K562 (cell line): ENCODE measurements around the gene OST4. TPM values are rescaled to one million over a fixed set of nuclear protein-coding genes. Genes with fewer than 3 reads are reported as not detected.

ENCODE experiments used
- ATAC-seq: fragments of 200-7000 bp; cut with Tn5 transposase; 3 replicates; pipeline ENCODE4 v1.9.1; 2020; ENCODE audit warnings: moderate library complexity
- BruUV-seq: library from RNA; stranded (reverse); fragments of 400-500 nt; replicated peaks from 2 replicates; lab custom pipeline; 2021; lab: Mats Ljungman, UMichigan
- CTCF ChIA-PET: fragments of 300-600 bp; formaldehyde crosslinking; extraction: SDS; loops from one replicate; lab custom pipeline; 2021; ENCODE audit warnings: low intra/inter-chr PET ratio; lab: Yijun Ruan, JAX
- POLR2A ChIA-PET: fragments of 300-600, 350-650 bp; sonication (Branson Sonifier 250); formaldehyde crosslinking; extraction: SDS; loops from one replicate; lab custom pipeline; 2021; ENCODE audit warnings: antibody characterized with exemption, inconsistent platforms; lab: Yijun Ruan, JAX
- DNase-seq, 4 experiments: peaks; one replicate each; pipeline versions ENCODE4 v3.0.0 to v3.0.0-alpha.2; 2011 to 2018; ENCODE audit warnings: low spot score in 3 of 4, mixed read lengths in 3 of 4; ENCODE audit errors: extremely low read depth in 1 of 4
- FAIRE-seq: peaks from 2 replicates; lab custom pipeline; 2011; peaks lifted over from hg19 to GRCh38; lab: Jason Lieb, UNC
- H2AFZ ChIP-seq: 2 replicates; pipeline ENCODE4 v1.6.0; 2011; ENCODE audit warnings: low read depth, low read length, control low read depth, inconsistent platforms
- H3K27ac ChIP-seq: fragments of 200-600 bp; 3 replicates; pipeline ENCODE4 v1.8.0; 2011; ENCODE audit warnings: low read depth, mild to moderate bottlenecking, control low read depth, inconsistent platforms, low read length, moderate library complexity, mixed read lengths; ENCODE audit errors: extremely low read depth
- H3K27me3 ChIP-seq, 2 experiments: fragments of 300-600 bp in 1 of 2; 2 replicates in 1 of 2; 3 replicates in 1 of 2; pipeline versions ENCODE4 v1.6.0 to v1.8.0; 2011; ENCODE audit warnings: inconsistent platforms in 2 of 2, low read length in 2 of 2, mild to moderate bottlenecking in 1 of 2, mixed read lengths in 1 of 2, moderate library complexity in 1 of 2; ENCODE audit not compliant: control insufficient read depth in 2 of 2, insufficient read depth in 2 of 2
- H3K36me3 ChIP-seq: fragments of 300-600 bp; 3 replicates; pipeline ENCODE4 v1.8.0; 2011; ENCODE audit warnings: mild to moderate bottlenecking, low read length, inconsistent platforms; ENCODE audit not compliant: control insufficient read depth, insufficient read depth
- H3K4me1 ChIP-seq, 2 experiments: fragments of 200-600 bp in 1 of 2; replicated peaks in 1 of 2; 2 replicates in 1 of 2; 3 replicates in 1 of 2; pipeline versions ENCODE4 v1.5.1 to v1.8.0; 2011; ENCODE audit warnings: inconsistent platforms in 2 of 2, low read length in 2 of 2, mild to moderate bottlenecking in 1 of 2, mixed read lengths in 1 of 2, moderate library complexity in 1 of 2; ENCODE audit not compliant: control insufficient read depth in 2 of 2, insufficient read depth in 2 of 2
- H3K4me2 ChIP-seq: 2 replicates; pipeline ENCODE4 v1.6.1; 2011; ENCODE audit warnings: low read length, control low read depth, inconsistent platforms, mixed read lengths; ENCODE audit not compliant: insufficient read depth
- H3K4me3 ChIP-seq: fragments of 200-600 bp; sonication (generic), shearing (Covaris generic); 2 replicates; pipeline ENCODE4 v1.5.1; 2016; ENCODE audit warnings: control low read depth, inconsistent platforms
- H3K79me2 ChIP-seq: fragments of 200-600 bp; 3 replicates; pipeline ENCODE4 v1.8.0; 2011; ENCODE audit warnings: low read length, inconsistent platforms; ENCODE audit not compliant: control insufficient read depth, insufficient read depth
- H3K9ac ChIP-seq, 2 experiments: 2 replicates each; pipeline versions ENCODE4 v1.6.0 to v1.6.1; 2011; ENCODE audit warnings: low read depth in 2 of 2, low read length in 2 of 2, control low read depth in 1 of 2, inconsistent platforms in 1 of 2, mild to moderate bottlenecking in 1 of 2, mixed read lengths in 1 of 2; ENCODE audit not compliant: insufficient read depth in 1 of 2
- H3K9me1 ChIP-seq: one replicate; pipeline ENCODE4 v1.6.0; 2011; ENCODE audit warnings: inconsistent platforms, mild to moderate bottlenecking, low read length, moderate library complexity; ENCODE audit not compliant: control insufficient read depth, insufficient read depth
- H3K9me3 ChIP-seq: replicated peaks from 2 replicates; pipeline ENCODE4 v1.5.1; 2011; ENCODE audit warnings: low read depth, low read length, inconsistent platforms; ENCODE audit not compliant: control insufficient read depth, insufficient read depth
- H4K20me1 ChIP-seq: replicated peaks from 2 replicates; pipeline ENCODE4 v1.6.1; 2011; ENCODE audit warnings: low read length, inconsistent platforms, mixed read lengths; ENCODE audit not compliant: control insufficient read depth, insufficient read depth
- CBFB ChIP-seq: sonication (generic); formaldehyde crosslinking; IDR thresholded peaks from 2 replicates; pipeline ENCODE4 v1.4.0; 2020; ENCODE audit warnings: mild to moderate bottlenecking, missing genetic modification reagents
- CHD1 ChIP-seq: fragments of 200-600 bp; sonication (generic); IDR thresholded peaks from one replicate; pipeline ENCODE4 v1.6.1; 2012; ENCODE audit warnings: mild to moderate bottlenecking, moderate library complexity, low read length, inconsistent platforms
- NFYB ChIP-seq: IDR thresholded peaks from 2 replicates; pipeline ENCODE4 v1.6.1; 2011; ENCODE audit warnings: mild to moderate bottlenecking, moderate library complexity; ENCODE audit not compliant: insufficient read length; ENCODE audit errors: extremely low read depth
- POLR2G ChIP-seq: fragments of 200-400 bp; formaldehyde crosslinking; IDR thresholded peaks from 2 replicates; pipeline ENCODE4 v1.6.1; 2017; ENCODE audit warnings: low read depth, mild to moderate bottlenecking, antibody characterized with exemption, low read length, moderate library complexity
- RBFOX2 ChIP-seq: fragments of 200-400 bp; formaldehyde crosslinking; IDR thresholded peaks from 2 replicates; pipeline ENCODE4 v1.6.1; 2017; ENCODE audit warnings: low read depth, mild to moderate bottlenecking, low read length, moderate library complexity
- SIN3A ChIP-seq, 2 experiments: fragments of 150-350 bp in 1 of 2; IDR thresholded peaks; 2 replicates each; pipeline ENCODE4 v1.6.1; 2011 to 2016; ENCODE audit warnings: borderline replicate concordance in 2 of 2, low read depth in 2 of 2, low read length in 2 of 2, mild to moderate bottlenecking in 2 of 2, moderate library complexity in 2 of 2; ENCODE audit not compliant: control insufficient read depth in 1 of 2
- TGIF2 ChIP-seq: sonication (generic); formaldehyde crosslinking; IDR thresholded peaks from 2 replicates; pipeline ENCODE4 v1.8.1; 2022; ENCODE audit warnings: mild to moderate bottlenecking, missing genetic modification reagents, moderate library complexity
- ZNF347 ChIP-seq: fragments of 450-650 bp; formaldehyde crosslinking; IDR thresholded peaks from 2 replicates; pipeline ENCODE4 v1.4.0; 2020; ENCODE audit warnings: low read depth, mild to moderate bottlenecking, moderate library complexity
- WGBS: fragments of 100-300 bp; shearing (Covaris generic); methylation state at CpG from one replicate; pipeline ENCODE4 v1.1.6; 2016; ENCODE audit warnings: low coverage, mixed read lengths; ENCODE audit not compliant: insufficient coverage; ENCODE audit errors: missing lambda C conversion rate; 5-methylcytosine and 5-hydroxymethylcytosine counted together
- in situ Hi-C: fragments of 300-500 bp; cut with MboI; formaldehyde crosslinking; loops from 4 replicates; pipeline ENCODE4 v1.15.0; 2018; ENCODE audit warnings: inconsistent platforms, mixed read lengths
- intact Hi-C: fragments of 100-400 bp; cut with micrococcal nuclease; formaldehyde crosslinking; loops from 2 replicates; pipeline ENCODE4 v1.14.2; 2022
- polyA plus RNA-seq, 8 experiments: library from polyadenylated mRNA; depleted of rRNA in 4 of 8; stranded (reverse) in 5 of 8; unstranded in 3 of 8; fragments of >200 nt; fragmentation: Nextera tagmentation in 2 of 8; fragmentation: Illumina TruSeq in 1 of 8; extraction: Ambion mirVana in 2 of 8; extraction: Trizol in 1 of 8; gene quantifications; 2 replicates each; pipeline versions ENCODE4 v1.2.1 to v1.2.3, GENCODE V29; 2011 to 2014; ENCODE audit warnings: inconsistent platforms in 1 of 8, missing spikeins in 1 of 8
- total RNA-seq, 7 experiments: library from RNA; depleted of rRNA in 6 of 7; stranded (reverse); fragments of >200 nt in 6 of 7; fragmentation: Illumina TruSeq in 2 of 7; extraction: Trizol in 2 of 7; gene quantifications; 2 replicates each; pipeline versions ENCODE4 v1.2.1 to v1.2.3, GENCODE V29; 2011 to 2021; ENCODE audit warnings: low replicate concordance in 1 of 7
- TF ChIP-seq, protein P1 (sequence below): sonication (generic); formaldehyde crosslinking; IDR thresholded peaks from 2 replicates; pipeline ENCODE4 v1.8.0; 2022; ENCODE audit warnings: mild to moderate bottlenecking, missing genetic modification reagents

Gene OST4
- total and polyA plus RNA-seq, 9 of the 15 experiments (the other 6 are each of a cell fraction or from before 2014, with no cell fraction given) = 186 to 1,155 (median 355) TPM

DNA sequence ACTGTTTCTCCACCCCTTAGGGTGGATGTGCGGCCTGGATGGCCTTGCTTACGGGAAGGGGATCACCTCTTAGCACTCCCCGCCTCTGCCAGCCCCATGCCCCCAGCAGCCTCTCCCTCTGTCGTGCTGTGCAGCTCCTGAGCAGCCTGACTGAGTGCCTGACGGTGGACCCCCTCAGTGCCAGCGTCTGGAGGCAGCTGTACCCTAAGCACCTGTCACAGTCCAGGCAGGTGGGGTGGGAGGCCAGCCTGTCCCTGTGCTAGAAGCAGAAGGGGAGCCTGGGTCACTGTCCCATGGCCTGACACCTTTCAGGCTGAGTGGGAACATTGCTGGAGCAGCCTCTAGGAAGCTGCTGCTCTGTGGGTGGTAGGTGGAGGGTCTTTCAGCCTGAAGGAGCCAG lies 33.4 kb downstream of the OST4 start:
- WGBS = 75% methylated on average over 6 of the region's 6 CpGs

DNA sequence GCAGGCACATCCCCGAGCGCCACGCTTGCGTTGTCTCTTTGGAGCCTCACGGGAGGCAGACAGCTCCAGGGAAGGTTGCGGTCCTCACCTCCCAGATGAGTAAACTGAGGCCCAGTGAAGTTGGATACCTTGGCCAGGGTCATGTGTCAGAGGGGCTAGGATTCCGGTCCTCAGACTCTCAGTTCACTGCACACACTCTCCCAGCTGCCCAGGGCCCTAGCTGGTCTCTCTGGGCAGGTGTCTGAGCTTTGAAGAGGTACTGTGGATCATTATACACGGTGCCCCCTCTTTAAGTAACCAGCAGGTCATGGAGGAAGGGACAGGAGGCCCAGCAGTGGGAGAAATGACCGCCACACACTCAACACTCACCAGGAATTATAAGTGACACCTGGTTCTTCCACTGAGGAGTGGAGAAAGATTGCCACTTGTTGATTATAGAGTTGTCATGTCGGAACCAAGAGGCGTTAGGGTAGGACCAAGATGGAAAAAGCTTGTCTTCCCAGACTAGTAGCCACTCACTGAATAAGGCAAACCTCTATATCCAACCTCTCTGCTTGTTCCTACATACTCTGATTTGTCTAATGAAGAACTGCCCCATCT lies 38.1 kb downstream of the OST4 start:
- in situ Hi-C loops = no loop called here
- peak overlapping the region; percentile 89 for H3K27ac ChIP-seq
- TF ChIP-seq CHD1 (peak; percentile 92), SIN3A (IDR thresholded peaks at IDR 0.05; ENCODE audit: borderline replicate concordance in 2 of 2, control insufficient read depth in 1 of 2, low read depth in 2 of 2, low read length in 2 of 2) (0 out of 4 replicates have a peak, but pooled peaks of 1 of the 2 experiments have one; percentile 23), CBFB (CRISPR knock-in tag) (0 out of 2 replicates have a peak, but pooled peaks have one; percentile 57)
- TF ChIP-seq, protein P1, sequence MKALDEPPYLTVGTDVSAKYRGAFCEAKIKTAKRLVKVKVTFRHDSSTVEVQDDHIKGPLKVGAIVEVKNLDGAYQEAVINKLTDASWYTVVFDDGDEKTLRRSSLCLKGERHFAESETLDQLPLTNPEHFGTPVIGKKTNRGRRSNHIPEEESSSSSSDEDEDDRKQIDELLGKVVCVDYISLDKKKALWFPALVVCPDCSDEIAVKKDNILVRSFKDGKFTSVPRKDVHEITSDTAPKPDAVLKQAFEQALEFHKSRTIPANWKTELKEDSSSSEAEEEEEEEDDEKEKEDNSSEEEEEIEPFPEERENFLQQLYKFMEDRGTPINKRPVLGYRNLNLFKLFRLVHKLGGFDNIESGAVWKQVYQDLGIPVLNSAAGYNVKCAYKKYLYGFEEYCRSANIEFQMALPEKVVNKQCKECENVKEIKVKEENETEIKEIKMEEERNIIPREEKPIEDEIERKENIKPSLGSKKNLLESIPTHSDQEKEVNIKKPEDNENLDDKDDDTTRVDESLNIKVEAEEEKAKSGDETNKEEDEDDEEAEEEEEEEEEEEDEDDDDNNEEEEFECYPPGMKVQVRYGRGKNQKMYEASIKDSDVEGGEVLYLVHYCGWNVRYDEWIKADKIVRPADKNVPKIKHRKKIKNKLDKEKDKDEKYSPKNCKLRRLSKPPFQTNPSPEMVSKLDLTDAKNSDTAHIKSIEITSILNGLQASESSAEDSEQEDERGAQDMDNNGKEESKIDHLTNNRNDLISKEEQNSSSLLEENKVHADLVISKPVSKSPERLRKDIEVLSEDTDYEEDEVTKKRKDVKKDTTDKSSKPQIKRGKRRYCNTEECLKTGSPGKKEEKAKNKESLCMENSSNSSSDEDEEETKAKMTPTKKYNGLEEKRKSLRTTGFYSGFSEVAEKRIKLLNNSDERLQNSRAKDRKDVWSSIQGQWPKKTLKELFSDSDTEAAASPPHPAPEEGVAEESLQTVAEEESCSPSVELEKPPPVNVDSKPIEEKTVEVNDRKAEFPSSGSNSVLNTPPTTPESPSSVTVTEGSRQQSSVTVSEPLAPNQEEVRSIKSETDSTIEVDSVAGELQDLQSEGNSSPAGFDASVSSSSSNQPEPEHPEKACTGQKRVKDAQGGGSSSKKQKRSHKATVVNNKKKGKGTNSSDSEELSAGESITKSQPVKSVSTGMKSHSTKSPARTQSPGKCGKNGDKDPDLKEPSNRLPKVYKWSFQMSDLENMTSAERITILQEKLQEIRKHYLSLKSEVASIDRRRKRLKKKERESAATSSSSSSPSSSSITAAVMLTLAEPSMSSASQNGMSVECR = 0 out of 2 replicates have a peak, but pooled peaks have one; percentile 76

More for the DNA sequence above, 33.4 kb downstream of the OST4 start:
- BruUV-seq = no TSS peak
- peak overlapping the region in 1 of 2 experiments; percentile 8; a peak in 1 of 4 replicates for H3K9ac ChIP-seq
- no peaks in the 10 kb centered on the region for H3K9me3 ChIP-seq
- H3K9me1 ChIP-seq = peaks cover 6% of the 10 kb centered on the region
- peaks cover 5 to 8% of the 10 kb centered on the region in 2 experiments; a peak in 3 of 5 replicates for H3K4me1 ChIP-seq
- ATAC-seq (no peak), DNase-seq (no peak), FAIRE-seq (no peak)
- intact Hi-C loops = no loop called here
- no peak overlapping the region for H3K4me2 ChIP-seq
- H3K36me3 ChIP-seq = peaks cover 95% of the 10 kb centered on the region
- H3K27me3 ChIP-seq = no peaks in the 10 kb centered on the region
- H3K4me3 ChIP-seq = no peak overlapping the region
- H2AFZ ChIP-seq = no peak overlapping the region
- no peaks in the 10 kb centered on the region for H4K20me1 ChIP-seq
- in situ Hi-C loops = no loop called here
- TF ChIP-seq POLR2G = peak; percentile 49; the same call in 1 of the 2 replicates
- TF ChIP-seq NFYB = no peak
- no peak for TF ChIP-seq ZNF347 (CRISPR knock-in tag)
- peak; percentile 55; the same call in 1 of the 2 replicates for TF ChIP-seq RBFOX2
- TF ChIP-seq TGIF2 (CRISPR knock-in tag) = no peak
- CTCF ChIA-PET = no interaction called here
- no peak overlapping the region for H3K27ac ChIP-seq
- H3K79me2 ChIP-seq = peaks cover 26% of the 10 kb centered on the region
- POLR2A ChIA-PET = interaction anchor here (0.7 to 1.9 kb wide), 11 partner anchors 12 to 194 kb away, joined by 3 to 7 read pairs (median 3); partner anchors contain the start of gene AGBL5

More for the DNA sequence above, 38.1 kb downstream of the OST4 start:
- peak overlapping the region; percentile 89 for H3K4me2 ChIP-seq
- peaks cover 67% of the 10 kb centered on the region for H3K36me3 ChIP-seq
- peak overlapping the region; percentile 99 to 100 for H3K9ac ChIP-seq
- H4K20me1 ChIP-seq = no peaks in the 10 kb centered on the region
- BruUV-seq = TSS peak; percentile 75
- peak; percentile 8 for ATAC-seq
- ChIA-PET POLR2A (interaction anchor here (0.6 to 5.3 kb wide), 11 partner anchors 10 to 680 kb away, joined by 3 to 54 read pairs (median 3); partner anchors contain the start of gene AGBL5), CTCF (no interaction called here)
- no peaks in the 10 kb centered on the region for H3K27me3 ChIP-seq
- peak overlapping the region; percentile 73 for H2AFZ ChIP-seq
- H3K79me2 ChIP-seq = peaks cover 47% of the 10 kb centered on the region
- no peak for FAIRE-seq
- H3K9me3 ChIP-seq = no peaks in the 10 kb centered on the region
- peak overlapping the region; percentile 97 for H3K4me3 ChIP-seq
- peaks cover 11 to 19% of the 10 kb centered on the region in 2 experiments; a peak in 4 of 5 replicates for H3K4me1 ChIP-seq
- WGBS = 1% methylated on average over 11 of the region's 11 CpGs
- no peak for DNase-seq
- H3K9me1 ChIP-seq = peaks cover 6% of the 10 kb centered on the region
- intact Hi-C loops = loop anchor here (2.0 kb wide), 1 partner anchor 17 kb away; the partner anchor contains the start of gene AGBL5
